HG02588 (cell line): ENCODE results near the gene USP3.
"Not testable (repeated sequence)": the region's sequence is repeated elsewhere in the genome, so short reads cannot be mapped to it uniquely, and the experiment has no call there.

Experiments
- ATAC-seq: cut with Tn5 transposase; IDR thresholded peaks from one replicate; pipeline ENCODE4 v1.9.1; 2021; ENCODE audit warnings: mild to moderate bottlenecking, moderate library complexity; ENCODE audit not compliant: unreplicated experiment

Gene USP3

DNA sequence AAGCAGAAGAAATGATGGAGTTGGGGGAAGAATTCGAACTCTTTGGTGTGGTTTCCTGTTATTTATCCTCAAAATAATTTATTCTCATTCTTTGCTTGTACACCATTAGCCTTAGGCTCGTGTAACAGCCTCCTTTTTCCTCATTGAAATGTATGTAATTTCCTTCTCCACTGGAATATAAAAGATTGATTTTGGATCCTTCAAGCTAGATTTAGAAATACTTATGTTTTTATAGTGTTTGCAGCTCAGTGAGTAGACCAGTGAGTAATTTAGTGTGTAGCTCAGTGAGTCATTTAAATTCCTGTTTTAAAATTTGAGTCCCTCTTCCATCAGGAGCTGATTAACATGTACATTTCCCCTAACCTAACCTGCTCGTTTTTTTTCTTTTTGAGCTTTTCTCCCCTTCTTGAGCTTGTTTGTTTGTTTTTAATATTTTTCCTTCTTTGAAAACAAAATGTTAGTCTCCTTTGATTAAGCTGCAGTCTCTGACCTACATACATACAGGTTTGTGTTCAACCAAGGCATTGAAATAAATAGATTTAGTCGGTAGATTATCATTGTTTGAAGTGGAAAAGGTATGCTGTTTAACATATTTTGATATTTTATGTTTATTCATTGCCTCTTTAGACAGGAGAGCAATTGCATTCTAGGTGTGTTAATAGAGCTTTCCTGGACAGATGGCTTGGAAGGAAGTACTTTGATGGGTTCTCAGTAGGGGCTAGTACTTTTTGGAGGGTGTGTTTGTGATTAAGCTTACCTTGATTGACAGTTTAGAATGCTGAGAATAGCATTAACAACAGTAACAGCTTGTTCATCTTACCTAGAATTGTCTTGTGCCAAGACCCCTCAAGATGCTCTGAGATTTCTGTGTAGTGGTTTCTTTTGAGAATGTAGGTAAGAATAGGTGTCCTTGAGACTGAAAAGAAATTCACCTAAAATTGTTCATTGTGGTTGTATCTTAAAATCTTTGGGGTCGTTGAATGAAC lies 5.9 kb downstream of the USP3 start:
- ATAC-seq: no peak

DNA sequence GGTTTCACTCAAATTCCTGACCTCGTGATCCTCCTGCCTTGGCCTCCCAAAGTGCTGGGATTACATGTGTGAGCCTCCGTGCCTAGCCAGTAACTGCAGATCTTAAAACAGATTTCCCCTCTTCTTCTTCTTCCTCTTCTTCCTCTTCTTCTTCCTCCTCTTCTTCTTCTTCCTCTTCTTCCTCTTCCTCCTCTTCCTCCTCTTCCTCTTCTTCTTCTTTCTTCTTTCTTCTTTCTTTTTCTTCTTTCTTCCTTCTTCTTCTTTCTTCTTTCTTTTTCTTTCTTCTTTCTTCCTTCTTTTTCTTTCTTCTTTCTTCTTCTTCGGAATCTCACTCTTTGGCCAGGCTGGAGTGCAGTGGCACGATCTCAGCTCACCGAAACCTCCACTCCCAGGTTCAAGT lies 7.8 kb downstream of the USP3 start:
- ATAC-seq: no peak

DNA sequence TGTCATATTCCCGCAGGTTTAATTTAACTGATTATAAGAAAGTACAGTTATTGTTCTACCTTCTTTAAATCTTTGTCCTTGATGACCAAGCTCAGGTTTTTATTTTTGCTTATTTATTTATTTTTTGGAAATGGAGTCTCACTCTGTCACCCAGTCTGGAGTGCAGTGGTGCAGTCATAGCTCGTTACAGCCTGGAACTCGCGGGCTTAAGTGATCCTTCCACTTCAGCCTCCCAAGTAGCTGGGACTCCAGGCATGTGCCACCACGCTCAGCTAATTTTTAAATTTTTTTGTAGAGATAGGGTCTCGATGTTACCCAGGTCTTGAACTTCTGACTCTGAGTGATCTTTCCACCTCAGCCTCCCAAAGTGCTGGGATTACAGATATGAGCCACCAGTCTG lies 8.9 kb downstream of the USP3 start:
- no peak for ATAC-seq

DNA sequence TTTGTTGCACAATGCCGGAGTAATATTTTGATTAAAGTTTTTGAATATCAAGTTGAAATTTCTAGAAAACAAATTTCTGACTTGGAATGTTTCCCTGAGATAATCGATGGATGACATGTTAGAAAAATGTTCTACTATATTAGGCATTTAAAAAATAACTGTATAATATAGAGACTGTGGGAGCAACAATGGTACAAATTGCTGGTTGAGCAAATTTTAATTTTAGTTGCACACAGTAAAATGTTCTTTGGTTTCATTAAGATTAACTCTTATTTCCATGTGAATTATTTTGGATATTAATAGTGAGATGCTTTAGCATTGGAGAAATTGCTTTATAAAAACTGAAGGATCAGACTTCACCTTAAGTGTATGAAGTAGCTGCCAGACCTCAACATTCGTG lies 9.3 kb downstream of the USP3 start:
- ATAC-seq: no peak

DNA sequence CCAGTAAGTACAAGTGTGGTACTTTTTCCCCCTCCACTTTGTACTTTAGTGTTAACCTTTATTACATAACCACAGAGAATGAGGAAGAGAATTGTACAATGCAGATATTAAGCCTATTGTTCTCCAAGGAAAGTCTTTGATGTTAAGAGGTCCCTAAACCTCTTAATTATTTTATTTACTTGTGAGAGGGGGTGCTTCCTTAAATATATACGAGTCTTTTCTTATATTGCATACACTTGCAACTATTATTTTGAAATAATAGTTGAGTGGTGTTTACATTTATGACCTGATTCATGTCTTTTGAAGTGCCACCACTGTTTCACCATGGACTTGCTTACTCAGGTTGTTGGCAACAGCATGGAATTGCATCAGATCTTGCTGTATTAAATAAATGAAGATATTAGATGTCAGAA lies 10.1 kb downstream of the USP3 start:
- no peak for ATAC-seq

DNA sequence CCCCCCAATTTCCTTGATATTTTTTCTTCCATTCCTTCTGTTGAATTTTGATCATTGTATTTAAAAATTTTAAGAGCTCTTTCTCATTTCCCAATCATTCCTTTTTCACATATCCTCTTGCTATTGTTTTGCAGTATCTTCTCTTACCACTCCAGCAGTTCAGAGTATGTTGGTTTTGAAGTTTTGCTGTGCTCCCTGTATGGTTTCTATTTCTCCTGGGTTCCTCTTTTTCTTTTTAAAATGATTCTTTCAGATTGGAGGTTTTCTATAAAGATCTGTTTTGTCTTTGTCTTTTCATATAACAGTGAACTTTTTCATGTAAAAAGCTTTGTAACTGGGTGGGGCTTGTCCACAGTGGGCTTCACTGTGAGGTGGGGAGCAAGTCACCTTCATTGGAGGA lies 12.8 kb downstream of the USP3 start:
- no peak for ATAC-seq

DNA sequence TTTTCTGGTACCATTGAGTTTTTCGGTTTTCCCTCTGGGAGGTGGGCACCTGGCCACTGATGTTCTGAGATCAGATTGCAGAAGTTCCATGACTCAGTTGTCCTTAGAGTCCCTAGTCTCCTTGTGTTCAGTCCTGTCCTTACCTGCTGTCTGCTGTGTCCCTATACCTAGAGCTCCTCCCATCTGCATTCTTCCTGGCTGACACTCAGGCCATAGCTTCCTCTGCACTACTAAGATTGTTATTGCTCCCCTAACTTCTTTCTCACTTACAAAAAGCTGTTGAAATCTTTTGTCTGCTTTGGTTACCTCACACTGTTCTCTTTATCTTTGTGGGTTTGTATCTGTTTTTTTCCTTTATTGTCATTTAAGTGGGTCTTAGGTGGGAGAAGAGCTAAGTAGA lies 13.2 kb downstream of the USP3 start:
- ATAC-seq: no peak

DNA sequence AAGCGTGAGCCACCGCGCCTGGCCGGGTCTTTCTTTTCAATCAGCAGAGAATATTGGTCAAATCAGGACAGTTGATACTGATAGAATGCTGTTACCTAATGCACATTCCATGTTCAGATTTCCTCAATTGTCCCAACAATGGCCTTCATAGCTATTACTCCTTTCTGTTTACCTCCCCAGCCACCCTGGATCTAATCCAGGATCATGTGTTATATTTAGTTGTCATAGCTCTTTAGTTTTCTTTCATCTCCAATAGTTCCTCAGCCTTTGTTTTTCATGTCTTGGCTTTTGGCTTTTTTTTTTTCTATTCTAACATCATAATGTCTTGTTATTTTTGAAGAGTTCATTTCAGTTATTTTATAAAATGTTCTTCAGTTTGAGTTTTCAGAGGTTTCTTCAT lies 14.6 kb downstream of the USP3 start:
- ATAC-seq: no peak

DNA sequence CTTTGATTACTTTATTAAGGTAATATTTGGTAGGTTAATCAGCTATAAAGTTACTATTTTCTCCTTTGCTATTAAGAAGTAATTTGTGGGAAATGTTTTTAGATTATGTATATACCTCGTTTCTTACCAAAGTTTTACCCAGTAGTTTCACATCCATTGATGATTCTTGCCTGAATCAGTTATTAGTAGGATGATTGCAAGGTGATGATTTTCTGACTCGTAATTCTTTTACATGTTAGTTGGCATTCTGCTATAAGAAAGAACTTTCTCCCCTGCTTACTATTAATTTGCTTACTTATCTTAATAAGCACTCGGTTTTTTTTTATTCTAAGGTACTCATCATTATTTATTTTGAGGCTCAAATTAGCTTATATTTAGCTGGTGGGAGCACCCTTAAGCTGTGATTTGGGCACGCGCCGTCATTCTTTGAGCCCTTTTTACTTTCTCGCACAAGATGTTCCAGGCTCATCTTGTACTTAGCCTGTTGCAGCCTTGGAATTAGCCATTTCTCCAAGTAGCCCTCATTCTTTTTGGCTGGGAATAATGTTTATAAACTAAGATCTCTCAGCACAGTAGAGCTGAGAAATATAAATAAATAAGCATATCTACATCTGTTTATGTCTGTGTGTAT lies 15.3 kb downstream of the USP3 start:
- ATAC-seq: no peak

DNA sequence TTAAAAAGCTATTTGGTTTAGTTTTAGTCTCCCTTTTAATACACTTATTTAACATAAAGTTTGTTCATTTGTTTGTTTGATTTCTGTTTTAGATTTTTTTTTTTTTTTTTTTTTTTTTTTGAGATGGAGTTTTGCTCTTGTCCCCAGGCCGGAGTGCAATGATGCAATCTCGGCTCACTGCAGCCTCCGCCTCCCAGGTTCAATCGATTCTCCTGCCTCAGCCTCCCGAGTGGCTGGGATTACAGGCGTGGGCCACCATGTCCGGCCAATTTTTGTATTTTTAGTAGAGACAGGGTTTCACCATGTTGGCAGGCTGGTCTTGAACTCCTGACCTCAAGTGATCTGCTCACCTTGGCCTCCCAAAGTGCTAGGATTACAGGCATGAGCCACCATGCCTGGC lies 16.1 kb downstream of the USP3 start:
- not testable (repeated sequence) for ATAC-seq

GRCh38 chr15:63522225-63522578 lies 17.8 kb downstream of the USP3 start:
- ATAC-seq: no peak

GRCh38 chr15:63523306-63523990 lies 19.1 kb downstream of the USP3 start:
- no peak for ATAC-seq

DNA sequence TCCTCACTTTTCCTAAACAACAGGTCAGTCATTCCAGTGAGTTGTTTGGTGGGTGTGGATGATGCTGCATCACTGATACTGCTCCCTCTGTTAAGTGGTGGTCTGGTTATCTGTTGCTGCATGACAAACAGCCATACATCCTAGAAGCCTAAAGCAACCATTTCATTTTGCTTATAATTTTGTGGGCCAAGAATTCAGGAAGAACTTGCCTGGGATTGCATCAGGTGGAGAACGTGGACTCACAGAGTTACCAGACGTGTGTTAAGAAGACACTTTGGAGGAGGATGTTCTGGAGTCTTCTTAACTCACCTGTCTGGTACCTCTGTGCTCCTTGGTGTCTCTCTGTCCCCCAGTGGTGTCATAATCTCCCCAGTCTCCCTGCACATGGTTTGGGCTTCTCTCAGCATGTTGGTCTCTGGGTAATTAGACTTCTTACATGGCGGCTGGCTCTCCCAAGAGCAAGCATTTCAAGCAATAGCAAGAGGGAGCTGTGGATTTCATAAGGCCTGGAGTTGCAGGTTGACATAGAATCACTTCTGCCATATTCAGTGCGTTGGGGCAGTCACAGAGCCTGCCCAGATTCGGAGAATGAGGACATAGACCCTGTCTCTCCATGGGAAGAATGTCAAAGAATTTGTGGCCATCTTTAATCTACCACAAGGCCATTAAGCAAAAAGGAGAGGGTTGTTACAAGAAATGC lies 20.1 kb downstream of the USP3 start:
- ATAC-seq: no peak

DNA sequence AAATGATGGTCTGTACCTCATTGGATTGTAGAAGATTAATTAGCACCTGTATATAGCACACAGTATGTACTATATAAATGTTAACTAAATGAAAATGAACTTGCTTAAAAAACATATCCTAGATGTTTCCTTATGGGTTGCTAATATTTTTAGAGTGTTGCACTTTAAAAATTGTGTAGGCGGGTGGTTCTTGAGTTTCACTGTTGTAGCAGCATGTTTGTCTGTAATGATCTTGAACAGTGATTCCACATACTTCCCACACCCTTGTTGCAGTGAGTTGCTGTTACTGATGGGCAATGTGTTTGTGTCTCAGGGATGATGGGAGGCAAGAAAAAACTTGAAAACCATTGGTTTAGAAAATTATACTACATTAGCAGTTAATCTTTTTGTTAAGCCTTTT lies 22.0 kb downstream of the USP3 start:
- ATAC-seq: no peak

- ATAC-seq: no peak
Measured at GRCh38 chr15:63528138-63528659, 23.8 kb downstream of the USP3 start.

DNA sequence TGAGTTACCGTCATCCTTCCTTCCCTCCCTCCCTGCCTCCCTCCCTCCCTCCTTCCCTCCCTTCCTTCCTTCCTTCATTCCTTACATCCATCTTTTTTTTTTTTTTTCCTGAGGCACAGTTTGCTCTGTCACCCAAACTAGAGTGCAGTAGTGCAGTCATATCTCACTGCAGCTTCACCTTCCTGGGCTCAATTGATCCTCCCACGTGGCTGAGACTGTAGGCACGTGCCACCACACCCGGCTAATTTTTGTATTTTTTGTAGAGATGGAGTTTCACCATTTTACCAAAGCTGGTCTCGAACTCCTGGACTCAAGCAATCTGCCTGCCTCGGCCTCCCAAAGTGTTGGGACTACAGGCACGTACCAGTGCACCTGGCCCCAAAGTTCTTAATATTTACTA lies 25.8 kb downstream of the USP3 start:
- ATAC-seq: no peak

DNA sequence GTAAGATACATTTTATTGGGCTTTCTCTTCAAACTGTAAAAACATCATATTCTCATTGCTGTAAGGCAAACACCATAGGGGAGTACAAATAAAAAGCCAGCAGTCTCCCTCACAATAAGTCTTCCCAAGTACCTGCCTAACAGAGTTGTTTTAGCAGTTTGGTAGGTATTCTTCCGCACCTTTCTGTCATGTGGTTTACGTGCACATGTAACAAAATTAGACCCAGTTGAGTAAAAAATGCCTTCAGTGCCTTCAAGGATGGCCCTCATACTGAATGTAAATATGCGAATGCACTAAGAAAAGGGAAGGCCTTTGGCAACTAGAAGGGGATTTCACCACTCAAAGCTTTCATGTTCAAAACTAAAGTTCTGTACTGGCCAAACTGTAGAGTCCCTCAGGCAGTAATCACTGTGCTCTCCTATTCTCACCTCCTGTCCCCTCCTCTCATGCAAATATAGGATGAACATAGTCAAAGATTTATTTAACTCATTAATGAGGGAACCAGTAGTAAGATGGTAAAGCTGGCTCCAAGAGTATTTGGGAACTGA lies 26.4 kb downstream of the USP3 start:
- ATAC-seq: no peak

DNA sequence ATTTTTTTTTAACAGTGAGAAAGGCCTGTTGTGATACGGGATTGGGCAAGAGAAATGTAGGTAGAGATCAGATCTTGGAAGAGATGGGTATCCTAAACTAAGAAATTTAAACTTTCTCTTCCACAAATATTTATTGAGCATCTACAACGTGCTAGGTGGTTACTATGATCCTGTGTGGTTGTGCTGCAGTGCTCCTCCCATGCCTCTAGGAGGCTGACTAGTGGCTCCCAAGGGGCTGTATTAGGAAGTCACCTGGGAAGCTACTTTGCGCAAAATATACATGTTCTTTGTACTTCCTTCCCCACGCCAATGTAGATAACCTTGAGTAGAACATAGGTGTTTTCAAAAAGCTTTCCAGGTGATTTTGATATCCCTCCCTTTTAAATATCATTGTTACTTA lies 27.2 kb downstream of the USP3 start:
- ATAC-seq: no peak

DNA sequence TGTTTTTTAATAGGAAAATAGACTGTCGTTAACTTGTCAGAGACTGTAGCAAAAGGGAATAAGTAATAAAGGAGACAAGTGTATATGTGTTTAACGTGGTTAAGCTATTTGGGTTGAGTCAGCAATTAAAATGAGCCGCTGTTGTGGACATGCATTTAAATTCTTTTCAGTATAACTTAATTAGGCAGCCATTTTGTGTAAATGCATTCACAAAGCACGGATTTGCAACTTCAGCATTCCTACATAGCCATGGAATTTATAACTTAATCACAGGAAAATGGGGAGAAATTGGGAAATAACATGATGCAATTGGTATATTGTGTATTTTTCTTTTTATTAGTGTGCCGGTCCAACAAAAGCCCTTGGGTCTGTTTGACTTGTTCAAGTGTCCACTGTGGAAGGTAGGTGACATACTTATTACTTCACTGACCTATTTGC lies 27.9 kb downstream of the USP3 start:
- ATAC-seq: no peak

GRCh38 chr15:63534888-63535287 lies 30.5 kb downstream of the USP3 start:
- not testable (repeated sequence) for ATAC-seq

- ATAC-seq: no peak
Measured at GRCh38 chr15:63535689-63536088, 31.3 kb downstream of the USP3 start.
